Measurements from ENCODE around the gene MYDGF. TPM values are rescaled to one million over a fixed set of nuclear protein-coding genes. Genes with fewer than 3 reads are reported as not detected.

The MYDGF gene
- total RNA-seq, 1 donor from 2014 or later = 51.2 TPM

- no peaks in the 10 kb centered on the region for H3K36me3 Mint-ChIP-seq
- peak; percentile 98 to 99 for DNase-seq (ENCODE audit: low spot score in 2 of 2, unreplicated experiment in 2 of 2)
- H3K4me1 Mint-ChIP-seq = peaks cover 8% of the 10 kb centered on the region
- H3K4me3 Mint-ChIP-seq = peak within 1 kb of the TSS; percentile 85
- TF ChIP-seq CTCF (IDR thresholded peaks at IDR 0.05; ENCODE audit: unreplicated experiment) = no peak
- H3K27ac Mint-ChIP-seq = peak within 1 kb of the TSS; percentile 77
- peaks cover 3% of the 10 kb centered on the region for H3K27me3 Mint-ChIP-seq (ENCODE audit: low read depth)
- no peaks in the 10 kb centered on the region for H3K9me3 Mint-ChIP-seq
These were observed 31.2 kb downstream of the MYDGF start, which contains the start of gene TNFAIP8L1 for GRCh38 chr19:4638828-4639530. Gene TNFAIP8L1 (plus strand): TSS chr19:4639516. CDS start chr19:4651870, 12,354 bp downstream.

DNA sequence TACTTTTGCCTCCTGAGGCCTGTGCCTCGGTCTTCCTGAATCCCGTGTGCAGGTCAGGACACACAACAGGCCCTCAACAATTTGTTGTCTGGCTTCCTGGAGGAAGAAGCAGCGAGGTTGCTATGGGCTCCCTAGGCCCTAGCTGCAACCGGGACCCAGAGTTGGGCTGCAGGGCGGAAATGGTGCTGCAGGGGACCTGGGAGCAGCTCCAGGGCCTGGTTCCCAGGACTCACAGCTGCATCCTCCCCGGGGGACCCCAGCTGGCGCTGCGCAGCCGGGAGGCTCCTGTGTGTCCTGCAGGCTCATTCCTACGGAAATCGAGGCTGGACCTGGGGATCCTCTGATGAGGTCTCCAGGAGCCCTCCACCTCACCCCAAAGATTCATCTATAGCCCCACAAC is 31.8 kb downstream of the MYDGF start:
- H3K4me1 Mint-ChIP-seq = peaks cover 8% of the 10 kb centered on the region
- no peaks in the 10 kb centered on the region for H3K9me3 Mint-ChIP-seq
- no peaks in the 10 kb centered on the region for H3K36me3 Mint-ChIP-seq
- TF ChIP-seq CTCF (IDR thresholded peaks at IDR 0.05; ENCODE audit: unreplicated experiment) = no peak
- H3K4me3 Mint-ChIP-seq = no peak overlapping the region
- no peak overlapping the region for H3K27ac Mint-ChIP-seq
- peaks cover 3% of the 10 kb centered on the region for H3K27me3 Mint-ChIP-seq (ENCODE audit: low read depth)
- DNase-seq (ENCODE audit: low spot score in 2 of 2, unreplicated experiment in 2 of 2) = no peak

DNA sequence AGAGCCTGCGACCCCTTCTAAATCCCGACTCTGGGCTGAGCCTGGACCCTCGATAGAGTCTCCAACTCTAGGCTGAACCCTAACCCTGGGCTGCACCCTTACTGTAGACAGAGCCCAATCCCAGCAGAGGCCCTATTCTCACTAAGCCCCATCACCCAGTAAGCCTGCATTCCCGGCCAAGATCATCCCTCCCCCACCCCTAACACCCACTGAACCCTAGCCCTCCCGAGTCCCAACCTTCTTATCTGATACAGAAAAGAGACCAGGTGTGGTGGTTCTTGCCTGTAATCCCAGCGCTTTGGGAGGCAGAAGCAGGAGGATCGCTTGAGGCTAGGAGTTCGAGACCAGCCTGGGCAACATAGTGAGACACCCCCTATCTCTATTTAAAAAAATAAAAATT is 33.4 kb downstream of the MYDGF start:
- no peak for TF ChIP-seq CTCF (IDR thresholded peaks at IDR 0.05; ENCODE audit: unreplicated experiment)
- H3K4me3 Mint-ChIP-seq = peak overlapping the region; percentile 64
- peaks cover 8% of the 10 kb centered on the region for H3K4me1 Mint-ChIP-seq
- H3K27ac Mint-ChIP-seq = no peak overlapping the region
- H3K9me3 Mint-ChIP-seq = no peaks in the 10 kb centered on the region
- no peak for DNase-seq (ENCODE audit: low spot score in 2 of 2, unreplicated experiment in 2 of 2)
- H3K36me3 Mint-ChIP-seq = no peaks in the 10 kb centered on the region
- peaks cover 3% of the 10 kb centered on the region for H3K27me3 Mint-ChIP-seq (ENCODE audit: low read depth)

DNA sequence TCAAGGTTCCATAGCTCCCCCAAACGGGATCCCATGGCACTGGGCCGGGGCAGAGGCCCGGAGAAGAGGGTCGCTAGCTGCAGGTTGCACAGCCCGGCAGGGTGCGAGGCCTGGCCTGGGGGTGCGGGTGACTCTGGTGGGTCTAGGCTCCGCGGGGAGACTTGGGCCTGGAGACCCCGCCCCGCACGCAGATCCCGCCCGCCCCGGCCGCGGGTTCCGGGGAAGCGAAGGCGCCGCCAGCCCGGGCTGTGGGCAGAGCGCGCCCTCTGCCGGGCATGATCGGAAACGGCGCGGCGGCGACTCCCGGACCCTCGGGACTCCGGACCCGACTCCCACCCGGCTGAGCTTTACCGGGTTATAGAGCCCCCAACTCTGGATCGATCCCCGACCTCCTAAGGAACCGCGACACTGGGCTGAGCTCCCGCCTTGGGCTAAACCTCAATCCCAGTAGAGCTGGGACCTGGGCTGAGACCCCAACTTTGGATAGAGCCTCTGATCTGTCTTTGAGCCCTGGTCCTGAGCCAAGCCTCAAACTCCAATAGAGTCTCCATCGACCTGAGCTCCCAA is 33.9 kb downstream of the MYDGF start:
- H3K4me1 Mint-ChIP-seq = peaks cover 8% of the 10 kb centered on the region
- peak; percentile 97 for TF ChIP-seq CTCF (IDR thresholded peaks at IDR 0.05; ENCODE audit: unreplicated experiment)
- H3K27ac Mint-ChIP-seq = no peak overlapping the region
- no peaks in the 10 kb centered on the region for H3K36me3 Mint-ChIP-seq
- DNase-seq (ENCODE audit: low spot score in 2 of 2, unreplicated experiment in 2 of 2) = peak; percentile 75 to 93
- peaks cover 3% of the 10 kb centered on the region for H3K27me3 Mint-ChIP-seq (ENCODE audit: low read depth)
- H3K4me3 Mint-ChIP-seq = peak overlapping the region; percentile 64
- H3K9me3 Mint-ChIP-seq = no peaks in the 10 kb centered on the region

DNA sequence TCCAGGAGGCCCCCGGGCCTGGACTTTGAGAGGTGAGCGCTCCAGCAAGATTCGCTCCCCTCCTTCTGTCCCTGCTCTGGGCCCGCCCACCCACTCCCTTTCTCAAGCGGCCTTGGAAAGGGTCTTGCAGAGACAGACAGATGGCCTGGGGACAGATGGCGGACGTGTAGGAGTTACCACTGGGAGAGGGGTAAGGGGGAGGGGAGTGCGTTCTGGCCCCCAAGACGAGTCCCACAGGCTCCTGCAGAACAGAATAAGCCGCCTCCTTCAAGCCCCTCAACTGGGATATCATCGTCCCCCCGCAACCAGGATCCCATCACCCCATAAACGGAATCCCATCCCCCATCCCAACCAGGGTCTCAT is 34.4 kb downstream of the MYDGF start:
- peak overlapping the region; percentile 59 for H3K4me3 Mint-ChIP-seq
- H3K27ac Mint-ChIP-seq = no peak overlapping the region
- H3K27me3 Mint-ChIP-seq (ENCODE audit: low read depth) = peaks cover 3% of the 10 kb centered on the region
- no peak for TF ChIP-seq CTCF (IDR thresholded peaks at IDR 0.05; ENCODE audit: unreplicated experiment)
- no peaks in the 10 kb centered on the region for H3K36me3 Mint-ChIP-seq
- no peaks in the 10 kb centered on the region for H3K9me3 Mint-ChIP-seq
- no peak for DNase-seq (ENCODE audit: low spot score in 2 of 2, unreplicated experiment in 2 of 2)
- H3K4me1 Mint-ChIP-seq = peaks cover 8% of the 10 kb centered on the region

Data from mesothelial cell of epicardium (in vitro differentiated cells).